ENCODE measurements around the gene RTN4RL1. TPM values are rescaled to one million over a fixed set of nuclear protein-coding genes. Genes with fewer than 3 reads are reported as not detected.
A peak's percentile ranks its signal among the peaks of the same experiment; 100 is the strongest.

Gene RTN4RL1
- total RNA-seq, 3 donors from 2014 or later, result 0.14 to 0.47 (median 0.43) TPM

- no peak for TF ChIP-seq CTCF (IDR thresholded peaks at IDR 0.05)
- DNase-seq (peak in 1 of 3 donors; percentile 71), ATAC-seq (peak; percentile 56)
- intact Hi-C loops (cut with DNase I, micrococcal nuclease), result no loop called here
- Histone ChIP-seq H3K9me3 (no peaks in the 10 kb centered on the region), H3K4me3 (no peak overlapping the region), H3K36me3 (ENCODE audit: low read depth) (no peaks in the 10 kb centered on the region), H3K4me1 (ENCODE audit: low read depth) (peaks cover 10% of the 10 kb centered on the region)
These were observed 40.0 kb upstream of the RTN4RL1 start for GRCh38 chr17:2064980-2065785.

DNA sequence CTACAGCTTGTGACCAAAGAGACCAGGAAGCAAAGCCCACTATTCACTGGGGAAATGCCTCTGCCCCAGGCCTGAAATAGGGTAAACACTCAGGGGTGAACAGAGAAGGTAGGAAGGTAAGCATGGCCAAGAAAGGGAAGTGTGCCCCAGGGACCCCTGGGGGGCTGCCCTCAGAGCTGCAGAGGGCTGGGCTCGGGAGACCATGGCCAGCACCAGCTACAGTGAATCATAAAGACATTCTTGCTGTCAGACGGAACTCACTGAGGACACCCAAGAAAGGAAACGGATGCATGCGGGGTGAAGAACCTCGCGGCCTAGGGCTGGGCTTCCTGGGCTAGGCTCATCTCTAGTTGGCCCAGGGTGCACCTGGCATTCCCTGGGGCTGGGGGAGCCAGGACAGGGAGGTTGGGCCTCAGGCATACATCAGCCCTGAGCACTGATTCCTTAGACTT lies 39.4 kb upstream of the RTN4RL1 start:
- Histone ChIP-seq H3K36me3 (ENCODE audit: low read depth) (no peaks in the 10 kb centered on the region), H3K9me3 (no peaks in the 10 kb centered on the region), H3K4me3 (no peak overlapping the region), H3K4me1 (ENCODE audit: low read depth) (peaks cover 10% of the 10 kb centered on the region)
- peak; percentile 18 for ATAC-seq
- intact Hi-C loops (cut with DNase I, micrococcal nuclease), result no loop called here
- TF ChIP-seq CTCF (IDR thresholded peaks at IDR 0.05), result no peak
- peak in 1 of 3 donors; percentile 40 for DNase-seq

- Histone ChIP-seq H3K36me3 (ENCODE audit: low read depth) (no peaks in the 10 kb centered on the region), H3K9me3 (no peaks in the 10 kb centered on the region), H3K4me1 (ENCODE audit: low read depth) (peaks cover 14% of the 10 kb centered on the region), H3K4me3 (no peak overlapping the region)
- intact Hi-C loops (cut with DNase I, micrococcal nuclease), result no loop called here
- no peak for ATAC-seq
- no peak for DNase-seq
- TF ChIP-seq CTCF (IDR thresholded peaks at IDR 0.05), result no peak
These were observed 39.0 kb upstream of the RTN4RL1 start for GRCh38 chr17:2064147-2064489.

DNA sequence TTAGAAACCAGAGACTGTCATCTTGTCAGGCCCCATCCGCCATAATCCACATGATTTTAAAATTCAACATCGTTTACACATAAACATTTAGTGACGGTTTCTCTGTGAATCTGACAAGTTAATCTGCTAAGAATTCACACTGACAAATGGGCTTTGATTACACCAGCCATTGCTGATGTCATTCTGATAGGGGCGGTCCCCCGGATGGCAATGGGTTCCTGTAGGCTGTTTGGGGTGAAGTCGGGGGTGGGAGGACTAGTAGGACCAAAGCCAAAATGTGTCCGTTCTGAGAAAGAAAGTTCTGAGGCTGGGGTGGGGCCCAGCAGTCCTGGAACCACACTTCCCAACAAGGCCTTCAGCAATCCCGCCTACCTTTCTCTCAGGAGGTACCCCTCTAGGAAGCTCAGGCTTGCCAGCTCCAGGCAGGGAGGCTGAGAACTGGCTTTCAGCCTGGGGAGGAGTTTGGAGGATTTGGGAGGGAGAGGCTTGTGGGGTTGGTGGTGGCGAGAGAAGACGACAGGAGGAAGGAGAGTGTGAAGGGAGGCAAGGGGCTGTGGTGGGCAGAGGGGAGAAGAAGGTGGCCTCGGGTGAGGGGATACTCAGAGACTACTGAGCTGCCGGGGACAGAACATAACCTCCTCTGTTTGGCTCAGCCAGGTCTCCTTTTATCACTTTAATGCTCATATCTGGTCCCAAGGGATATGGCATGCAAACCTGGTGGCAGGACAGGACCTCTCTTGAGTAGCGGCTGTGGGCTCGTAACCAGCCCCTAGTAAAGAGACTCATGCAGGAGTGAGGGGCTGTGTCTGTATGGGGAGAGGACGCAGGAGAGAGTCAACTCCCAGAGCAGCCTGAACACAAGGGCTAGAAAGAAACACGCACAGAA lies 38.4 kb upstream of the RTN4RL1 start:
- no peak for ATAC-seq
- no peaks in the 10 kb centered on the region for H3K36me3 ChIP-seq (ENCODE audit: low read depth)
- intact Hi-C loops (cut with DNase I, micrococcal nuclease), result no loop called here
- DNase-seq, result no peak
- no peak overlapping the region for H3K4me3 ChIP-seq
- TF ChIP-seq CTCF (IDR thresholded peaks at IDR 0.05), result no peak
- no peaks in the 10 kb centered on the region for H3K9me3 ChIP-seq
- peaks cover 19% of the 10 kb centered on the region for H3K4me1 ChIP-seq (ENCODE audit: low read depth)

DNA sequence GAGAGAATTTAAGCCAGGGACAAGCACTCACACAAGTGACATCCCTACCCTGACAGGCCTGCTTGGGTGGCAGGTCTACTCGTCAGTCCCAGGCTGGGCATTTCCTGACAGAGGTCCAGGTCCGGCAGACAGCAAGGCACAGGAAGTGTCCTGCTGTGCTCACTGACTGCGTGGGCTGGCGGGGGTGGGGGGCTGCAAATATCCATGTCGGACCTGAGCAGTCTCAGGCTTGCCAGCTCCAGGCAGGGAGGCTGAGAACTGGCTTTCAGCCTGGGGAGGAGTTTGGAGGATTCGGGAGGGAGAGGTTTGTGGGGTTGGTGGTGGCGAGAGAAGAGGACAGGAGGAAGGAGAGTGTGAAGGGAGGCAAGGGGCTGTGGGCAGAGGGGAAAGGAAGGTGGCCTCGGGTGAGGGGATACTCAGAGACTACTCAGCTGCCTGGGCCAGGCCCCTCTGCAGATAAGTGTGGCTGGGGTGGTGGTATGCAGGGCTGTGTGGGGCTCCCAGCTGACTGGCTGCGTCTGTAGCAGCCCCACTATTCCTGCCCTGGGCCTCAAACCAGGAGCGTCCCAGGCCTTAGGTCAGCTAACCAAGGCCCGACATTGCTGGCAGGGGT lies 37.5 kb upstream of the RTN4RL1 start:
- Histone ChIP-seq H3K9me3 (no peaks in the 10 kb centered on the region), H3K4me1 (ENCODE audit: low read depth) (peaks cover 25% of the 10 kb centered on the region), H3K36me3 (ENCODE audit: low read depth) (no peaks in the 10 kb centered on the region), H3K4me3 (no peak overlapping the region)
- intact Hi-C loops (cut with DNase I, micrococcal nuclease), result no loop called here
- DNase-seq (no peak), ATAC-seq (no peak)
- TF ChIP-seq CTCF (IDR thresholded peaks at IDR 0.05), result no peak

Data from mucosa of descending colon (tissue), 3 donors.